Cardiac septum (tissue), 1 donor: ENCODE results near the gene JARID2. TPM values are rescaled to one million over a fixed set of nuclear protein-coding genes. Genes with fewer than 3 reads are reported as not detected.
A peak's percentile ranks its signal among the peaks of the same experiment; 100 is the strongest.

Source experiments
- DNase-seq: peaks from one replicate; pipeline ENCODE4 v3.0.0-alpha.2; 2020; ENCODE audit warnings: low spot score
- intact Hi-C: fragments of 100-400 bp; cut with DNase I; formaldehyde crosslinking; loops from one replicate; pipeline ENCODE4 v1.14.0; 2022
- total RNA-seq: library from RNA; stranded (reverse); fragmentation: NEBNext Ultra II Directional; extraction: Animal tissue kit (Norgen Biotek cat#: 25700); gene quantifications from one replicate; pipeline ENCODE4 v1.2.1, GENCODE V29; 2021
- donor health status: DM: no; HTN: no; CAD: no.

The JARID2 gene
- total RNA-seq, 1 donor from 2014 or later: 4.5 TPM

GRCh38 chr6:15362274-15363160 is 116.6 kb downstream of the JARID2 start:
- intact Hi-C loops: no loop called here
- no peak for DNase-seq

- DNase-seq: no peak
- intact Hi-C loops: no loop called here
These were observed 117.3 kb downstream of the JARID2 start for GRCh38 chr6:15363164-15363522.

GRCh38 chr6:15363523-15364400 is 117.9 kb downstream of the JARID2 start:
- DNase-seq: no peak
- intact Hi-C loops: no loop called here

- DNase-seq: no peak
- intact Hi-C loops: no loop called here
These were observed 118.7 kb downstream of the JARID2 start for GRCh38 chr6:15364401-15365037.

- intact Hi-C loops: no loop called here
- peak; percentile 86 for DNase-seq
These were observed 119.4 kb downstream of the JARID2 start for GRCh38 chr6:15365273-15365687.

- intact Hi-C loops: no loop called here
- DNase-seq: no peak
These were observed 120.2 kb downstream of the JARID2 start for GRCh38 chr6:15366003-15366535.

- intact Hi-C loops: no loop called here
- no peak for DNase-seq
These were observed 121.0 kb downstream of the JARID2 start for GRCh38 chr6:15366879-15367278.

- intact Hi-C loops: no loop called here
- DNase-seq: no peak
These were observed 122.3 kb downstream of the JARID2 start for GRCh38 chr6:15368186-15368585.

GRCh38 chr6:15368873-15369272 is 123.0 kb downstream of the JARID2 start:
- no peak for DNase-seq
- intact Hi-C loops: no loop called here

GRCh38 chr6:15369838-15370237 is 124.0 kb downstream of the JARID2 start:
- no peak for DNase-seq
- intact Hi-C loops: no loop called here

GRCh38 chr6:15370733-15371671 is 125.1 kb downstream of the JARID2 start:
- no peak for DNase-seq
- intact Hi-C loops: no loop called here

- intact Hi-C loops: no loop called here
- no peak for DNase-seq
These were observed 127.1 kb downstream of the JARID2 start for GRCh38 chr6:15372932-15373331.

- DNase-seq: no peak
- intact Hi-C loops: no loop called here
These were observed 128.2 kb downstream of the JARID2 start for GRCh38 chr6:15374119-15374518.

- no peak for DNase-seq
- intact Hi-C loops: no loop called here
These were observed 129.1 kb downstream of the JARID2 start for GRCh38 chr6:15375018-15375417.

GRCh38 chr6:15375638-15376290 is 129.9 kb downstream of the JARID2 start:
- intact Hi-C loops: no loop called here
- no peak for DNase-seq

GRCh38 chr6:15376900-15377487 is 131.1 kb downstream of the JARID2 start:
- intact Hi-C loops: no loop called here
- DNase-seq: no peak

GRCh38 chr6:15378272-15378671 is 132.4 kb downstream of the JARID2 start:
- intact Hi-C loops: no loop called here
- DNase-seq: no peak

GRCh38 chr6:15378866-15379265 is 133.0 kb downstream of the JARID2 start:
- intact Hi-C loops: no loop called here
- DNase-seq: no peak
